ENCODE results near the gene CCDC82. TPM values are rescaled to one million over a fixed set of nuclear protein-coding genes. Genes with fewer than 3 reads are reported as not detected.

Gene CCDC82
- total RNA-seq, 2 donors from 2014 or later = 28.5 to 41.1 TPM

DNA sequence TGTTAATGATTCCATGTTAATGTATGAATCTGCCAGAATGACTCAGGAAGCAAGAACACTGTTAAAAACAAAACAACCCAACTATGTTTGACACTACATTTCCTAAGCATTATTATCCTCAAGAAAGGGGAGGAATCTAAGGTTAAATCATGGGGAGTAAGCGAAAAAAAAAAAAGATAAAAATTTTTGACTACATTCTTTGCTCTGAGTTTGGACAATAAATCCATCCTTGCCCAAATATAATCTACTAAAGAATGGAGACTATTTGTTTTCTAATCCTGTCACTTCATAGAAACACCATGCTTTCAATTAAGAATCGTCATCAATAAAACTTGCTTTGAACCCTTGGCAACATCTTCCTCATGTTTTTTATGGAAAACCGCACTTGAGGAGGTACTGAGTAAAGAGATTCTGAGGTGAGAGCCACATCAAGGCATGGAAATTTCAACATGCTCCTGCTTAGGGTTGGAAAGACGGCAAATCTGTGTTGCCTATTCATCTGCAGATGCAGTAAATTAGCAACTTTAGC is 56.5 kb downstream of the CCDC82 start:
- intact Hi-C loops (cut with DNase I) = no loop called here
- no peak for DNase-seq (ENCODE audit: low spot score)

DNA sequence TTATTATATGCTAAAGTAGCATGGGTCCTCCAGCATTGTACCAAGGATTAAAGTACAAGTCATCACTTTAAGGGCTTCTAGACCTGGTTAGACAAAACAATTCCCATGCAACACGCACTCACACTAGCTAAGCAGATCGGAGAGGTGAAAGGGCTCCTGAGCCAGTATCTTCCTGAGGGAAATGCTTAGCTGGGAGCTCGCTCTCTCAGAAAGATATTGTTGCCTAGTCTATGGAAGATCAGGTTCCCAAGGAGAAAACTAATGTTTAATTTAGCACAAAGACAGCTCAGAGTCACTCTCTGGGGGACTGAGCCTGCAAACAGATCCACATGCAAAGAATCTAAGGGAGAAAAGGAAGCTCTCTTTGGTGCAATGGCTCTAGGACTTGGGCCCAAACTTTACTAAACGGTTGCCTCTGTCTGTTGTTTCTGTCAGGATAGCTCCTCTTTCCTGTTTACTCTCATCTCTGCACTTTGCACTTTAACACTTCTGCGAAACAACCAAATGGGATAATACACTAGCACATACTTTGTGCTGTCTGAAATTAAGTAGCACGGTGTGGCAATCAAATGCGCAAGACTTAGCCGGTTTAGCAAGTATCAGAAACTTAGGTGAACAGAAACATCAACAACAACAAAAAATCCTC is 57.5 kb downstream of the CCDC82 start:
- DNase-seq (ENCODE audit: low spot score) = no peak
- intact Hi-C loops (cut with DNase I) = no loop called here

DNA sequence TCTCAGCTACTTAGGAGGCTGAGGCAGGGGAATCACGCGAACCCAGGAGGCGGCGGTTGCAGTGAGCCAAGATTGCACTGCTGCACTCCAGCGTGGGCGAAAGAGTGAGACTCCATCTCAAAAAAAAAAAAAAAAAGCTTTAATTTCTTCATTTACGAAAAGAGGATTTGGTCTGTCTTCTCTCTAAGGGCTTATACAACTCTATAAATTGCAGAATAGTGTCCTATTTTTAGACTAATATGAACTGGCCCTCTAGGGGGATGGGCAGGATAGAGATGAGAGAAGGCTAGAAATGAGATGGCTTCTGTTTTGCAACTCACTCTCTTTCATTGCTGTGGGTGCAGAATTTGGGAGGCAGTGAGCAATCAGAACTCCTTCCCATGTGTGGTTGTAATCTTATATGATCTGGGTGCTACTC is 58.0 kb downstream of the CCDC82 start:
- intact Hi-C loops (cut with DNase I) = no loop called here
- DNase-seq (ENCODE audit: low spot score) = no peak

DNA sequence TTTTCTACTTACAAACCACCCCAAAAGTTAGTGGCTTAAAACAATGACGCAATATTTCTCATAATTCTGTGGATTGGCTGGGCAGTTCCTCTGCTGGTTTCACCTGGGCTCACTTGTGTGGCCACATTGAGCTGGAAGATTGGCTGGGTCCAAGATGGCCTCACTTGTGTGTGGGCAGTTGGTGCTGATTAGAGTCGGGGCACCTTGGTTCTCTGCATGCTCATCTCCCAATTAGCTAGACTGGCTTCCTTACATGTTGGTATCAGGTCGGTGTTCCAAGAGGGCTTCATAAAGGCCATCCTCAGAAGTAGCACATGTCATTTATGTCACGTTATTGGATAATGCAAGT is 59.2 kb downstream of the CCDC82 start:
- intact Hi-C loops (cut with DNase I) = no loop called here
- DNase-seq (ENCODE audit: low spot score) = no peak

DNA sequence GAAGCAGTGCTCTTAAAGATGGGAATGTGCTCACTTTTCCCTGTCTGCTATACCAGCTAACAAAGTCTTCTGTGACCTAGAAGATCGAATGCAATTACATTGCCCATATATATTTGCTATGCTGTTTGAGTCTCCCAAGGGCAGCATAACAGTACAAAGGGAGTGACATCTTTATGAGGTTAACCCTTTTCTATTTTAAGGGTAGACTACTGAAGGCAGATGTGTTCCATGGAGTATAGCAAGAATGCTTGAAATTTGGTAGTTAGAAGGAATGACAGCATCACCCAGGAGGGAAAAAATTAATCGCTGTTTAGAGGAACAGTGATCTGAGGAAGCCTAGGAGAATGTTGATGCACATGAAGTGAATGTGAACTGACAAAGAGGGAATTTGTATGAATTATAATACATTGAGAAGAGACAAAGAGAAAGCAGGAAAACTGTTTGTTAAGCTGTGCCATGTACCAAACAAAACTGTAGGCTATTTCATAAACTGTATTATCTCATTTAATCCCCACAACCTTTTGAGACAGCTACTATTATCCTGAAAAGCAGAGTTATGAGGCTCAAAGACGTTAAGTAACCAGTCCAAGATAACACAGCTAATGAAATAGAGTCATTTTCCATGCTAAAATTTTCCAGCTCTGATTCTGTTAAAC is 59.7 kb downstream of the CCDC82 start:
- DNase-seq (ENCODE audit: low spot score) = no peak
- intact Hi-C loops (cut with DNase I) = no loop called here

DNA sequence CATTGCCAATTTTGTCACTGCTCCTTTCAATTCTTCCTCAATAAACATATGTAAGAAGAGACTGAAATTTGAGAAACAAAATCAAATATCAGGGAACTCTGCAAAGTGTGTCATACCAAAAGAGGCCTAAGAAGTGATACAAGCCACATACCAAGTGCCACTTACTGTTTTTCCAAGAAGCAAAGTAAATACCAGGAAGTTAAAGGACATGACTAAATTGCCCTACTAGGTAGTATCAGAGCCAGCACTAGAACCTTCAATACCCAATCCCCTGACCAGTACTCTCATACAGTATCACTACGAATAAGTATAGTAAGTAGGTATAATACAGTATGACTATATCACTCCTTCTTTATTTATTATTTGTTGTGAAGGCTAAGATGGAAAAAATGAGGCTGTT is 60.3 kb downstream of the CCDC82 start:
- DNase-seq (ENCODE audit: low spot score) = no peak
- intact Hi-C loops (cut with DNase I) = no loop called here

DNA sequence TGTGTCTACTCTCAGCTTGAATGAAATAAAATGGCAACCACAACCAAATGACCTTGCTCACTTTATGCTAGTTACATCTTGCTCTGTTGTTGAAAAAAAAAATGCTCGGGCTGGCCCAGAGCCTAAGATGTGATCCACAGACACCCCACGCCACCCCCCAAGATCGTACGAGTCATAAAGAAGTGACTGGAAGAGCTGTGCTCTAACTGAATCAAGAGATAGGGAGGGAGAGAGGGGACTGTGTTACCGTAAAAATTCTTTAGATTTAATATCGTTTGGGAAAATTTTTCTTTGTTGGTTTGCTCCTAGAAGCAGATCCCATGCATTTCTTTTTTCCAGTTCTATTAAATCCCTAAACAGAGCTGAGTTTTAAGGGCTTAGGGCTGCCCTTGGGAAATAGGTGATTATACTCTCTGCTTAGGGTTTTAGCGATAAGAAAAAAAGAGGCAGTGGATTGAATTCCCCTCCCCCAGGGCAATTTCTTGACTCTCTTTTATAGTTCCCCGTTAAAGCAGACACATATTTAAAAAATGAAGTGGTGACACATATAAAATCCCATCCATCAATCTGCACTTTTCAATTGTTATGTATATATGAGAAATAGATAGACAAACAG is 61.2 kb downstream of the CCDC82 start:
- DNase-seq (ENCODE audit: low spot score) = no peak
- intact Hi-C loops (cut with DNase I) = no loop called here

DNA sequence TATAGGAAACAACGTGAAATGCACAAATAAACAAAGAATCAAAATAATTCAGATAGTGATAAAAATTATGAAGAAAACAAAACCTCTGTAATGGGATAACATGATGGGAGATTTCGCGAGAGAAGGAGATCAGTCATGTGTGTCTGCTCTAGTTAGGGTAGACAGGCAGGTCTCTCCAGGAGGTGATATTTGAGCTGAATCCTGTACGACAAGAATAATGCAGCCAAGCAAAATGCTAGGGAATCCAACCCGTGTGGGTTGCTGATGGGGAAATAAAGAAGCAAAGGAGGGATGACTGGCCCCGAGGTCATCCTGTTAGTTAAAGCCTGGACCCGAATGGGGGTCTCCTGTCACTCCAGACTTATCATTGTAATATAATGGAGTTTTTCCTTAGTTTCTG is 62.8 kb downstream of the CCDC82 start:
- DNase-seq (ENCODE audit: low spot score) = no peak
- intact Hi-C loops (cut with DNase I) = no loop called here

DNA sequence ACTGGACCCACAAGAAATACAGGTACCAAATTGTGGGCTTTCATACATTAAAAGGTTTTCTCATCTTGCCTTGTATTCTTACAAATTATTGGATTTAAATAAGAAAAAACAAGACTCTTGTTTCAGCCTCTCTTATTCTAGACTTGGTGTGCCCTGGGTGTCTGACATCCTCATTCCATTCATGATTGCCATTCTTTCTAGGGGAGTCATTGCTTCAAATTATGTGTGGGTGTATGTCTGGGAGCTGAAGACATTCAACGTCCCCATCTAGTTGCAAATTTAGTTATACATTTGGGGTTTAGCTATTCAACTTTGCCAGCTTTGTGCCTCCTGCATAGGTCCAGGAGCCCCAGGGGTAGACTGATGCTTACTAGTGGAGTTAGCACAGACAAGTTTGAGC is 64.8 kb downstream of the CCDC82 start:
- DNase-seq (ENCODE audit: low spot score) = no peak
- intact Hi-C loops (cut with DNase I) = no loop called here

DNA sequence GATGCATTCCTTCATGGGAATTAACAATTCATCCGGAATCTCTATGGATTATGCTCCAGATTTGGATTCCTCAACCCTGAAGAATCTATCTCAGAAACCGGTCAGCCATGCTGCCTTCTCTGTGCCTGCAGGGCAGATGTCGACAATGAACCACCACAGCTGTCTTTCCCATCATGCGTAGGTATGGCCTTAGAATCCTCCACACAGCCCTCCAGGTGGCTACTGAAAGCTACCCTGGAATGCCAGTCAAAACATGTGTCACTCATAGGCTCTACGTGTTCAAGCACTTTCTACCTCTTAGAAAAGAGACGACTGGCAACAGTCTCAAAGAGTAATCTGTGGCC is 66.1 kb downstream of the CCDC82 start:
- intact Hi-C loops (cut with DNase I) = no loop called here

DNA sequence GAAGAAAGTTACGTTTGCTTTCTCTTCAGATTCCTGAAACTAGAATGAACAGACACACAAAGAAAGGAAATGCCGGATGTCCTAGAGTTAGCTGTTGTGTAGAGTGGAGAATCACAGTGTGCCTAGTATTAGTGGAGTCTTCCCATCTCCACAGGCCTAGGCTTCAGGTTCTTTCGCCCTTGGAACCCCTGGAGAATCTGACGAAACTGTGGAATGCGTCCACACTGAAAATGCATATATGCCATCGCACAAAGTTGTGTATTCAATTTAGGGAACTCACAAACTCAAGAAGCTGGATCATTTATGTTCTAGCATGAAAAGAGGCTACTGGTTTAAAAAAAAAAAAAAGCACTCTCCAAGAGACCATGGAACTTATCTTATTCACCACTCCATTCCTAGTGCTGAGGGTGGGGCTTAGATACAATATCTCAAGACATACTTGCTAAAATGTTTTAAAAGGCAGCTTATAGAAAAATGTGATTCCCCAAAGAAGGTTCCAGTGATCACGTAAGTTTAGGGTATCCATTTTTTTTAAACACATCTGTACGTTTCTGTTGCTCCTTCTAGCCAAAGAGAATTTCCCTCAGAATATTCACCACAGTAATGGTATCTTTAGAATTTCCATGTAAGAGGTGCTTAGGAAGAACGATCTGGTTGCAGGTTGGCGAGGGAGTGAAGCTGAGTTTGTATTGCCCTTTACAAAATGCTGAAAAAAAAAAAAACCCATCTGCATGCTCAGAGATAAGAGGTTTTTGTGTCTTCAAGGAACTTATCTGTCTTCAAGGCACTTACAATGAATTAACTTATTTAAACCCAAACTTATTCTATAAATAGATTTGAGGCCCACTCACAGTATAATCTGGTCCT is 66.7 kb downstream of the CCDC82 start:
- no peak for DNase-seq (ENCODE audit: low spot score)
- intact Hi-C loops (cut with DNase I) = no loop called here

More for the DNA sequence above, 66.1 kb downstream of the CCDC82 start:
- DNase-seq (ENCODE audit: low spot score) = no peak

DNA sequence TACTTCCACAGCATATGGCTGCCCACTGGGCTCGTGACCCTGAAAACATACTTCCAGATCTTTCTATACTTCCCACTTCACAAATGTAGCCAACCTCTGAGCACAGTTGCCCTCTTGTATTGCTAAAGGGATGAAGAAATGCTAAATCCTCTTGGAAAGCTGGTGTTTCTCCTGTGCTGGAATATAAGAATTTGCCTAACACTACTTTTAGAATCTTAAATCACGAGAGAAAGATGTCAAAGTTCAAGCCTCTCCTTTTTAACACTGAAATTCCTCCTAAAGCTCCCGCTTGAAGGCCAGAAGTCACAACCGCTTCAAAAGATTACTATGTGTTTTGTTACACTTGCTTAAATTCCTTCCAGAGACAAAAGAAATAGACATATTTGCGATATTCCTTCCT is 68.6 kb downstream of the CCDC82 start:
- no peak for DNase-seq (ENCODE audit: low spot score)
- intact Hi-C loops (cut with DNase I) = no loop called here

DNA sequence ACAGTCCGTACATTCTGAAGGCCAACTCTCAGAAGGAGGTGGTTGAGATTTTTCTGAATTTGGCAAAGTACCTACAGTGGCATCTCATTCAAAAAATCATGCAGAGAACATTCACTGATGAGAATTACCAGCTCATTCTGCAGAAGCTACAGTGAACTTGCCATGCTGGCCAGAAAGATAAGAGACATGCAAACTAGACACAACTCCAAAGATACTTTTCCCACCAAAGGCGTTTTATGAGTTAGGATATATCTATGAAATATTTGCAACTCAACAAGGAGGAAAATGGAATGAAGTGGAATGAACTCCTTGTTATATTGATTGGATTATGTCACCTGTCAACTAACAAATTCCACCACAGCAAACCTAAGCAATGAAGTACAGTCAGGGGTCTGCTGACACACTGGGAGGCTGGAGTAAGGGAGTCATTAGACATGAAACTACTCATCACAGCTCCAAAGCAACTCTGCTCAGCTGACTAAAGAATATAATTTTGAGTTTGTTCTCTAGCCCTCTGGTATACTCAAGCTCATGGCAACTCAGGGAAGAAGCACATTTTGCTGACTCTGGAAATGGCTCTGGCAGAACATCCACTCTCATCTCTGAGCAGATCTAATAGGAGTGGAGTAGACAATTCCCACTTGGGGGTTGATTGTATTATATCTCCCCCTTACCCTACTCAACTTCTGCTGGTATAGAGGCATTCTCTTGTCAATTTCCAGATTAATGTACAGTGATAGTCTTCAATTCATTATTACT is 69.6 kb downstream of the CCDC82 start:
- no peak for DNase-seq (ENCODE audit: low spot score)
- intact Hi-C loops (cut with DNase I) = no loop called here

DNA sequence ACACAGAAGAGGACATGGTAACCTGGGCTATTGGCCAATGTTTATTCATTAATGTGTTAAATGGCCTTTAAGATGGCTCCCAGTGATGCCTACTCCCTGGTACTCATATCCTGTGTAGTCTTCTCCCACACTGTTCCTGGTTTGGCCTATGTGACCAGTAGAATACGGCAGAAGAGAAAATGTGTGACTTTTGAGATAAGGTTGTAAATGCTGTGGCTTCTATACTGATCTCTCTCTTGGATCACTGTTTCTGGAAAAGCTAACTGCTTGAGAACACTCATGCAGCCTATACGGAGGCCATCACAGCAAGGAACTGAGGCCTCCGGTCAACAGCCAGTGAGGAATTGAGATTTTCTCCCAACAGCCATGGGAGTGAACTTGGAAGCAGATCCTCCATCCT is 70.9 kb downstream of the CCDC82 start:
- intact Hi-C loops (cut with DNase I) = no loop called here

DNA sequence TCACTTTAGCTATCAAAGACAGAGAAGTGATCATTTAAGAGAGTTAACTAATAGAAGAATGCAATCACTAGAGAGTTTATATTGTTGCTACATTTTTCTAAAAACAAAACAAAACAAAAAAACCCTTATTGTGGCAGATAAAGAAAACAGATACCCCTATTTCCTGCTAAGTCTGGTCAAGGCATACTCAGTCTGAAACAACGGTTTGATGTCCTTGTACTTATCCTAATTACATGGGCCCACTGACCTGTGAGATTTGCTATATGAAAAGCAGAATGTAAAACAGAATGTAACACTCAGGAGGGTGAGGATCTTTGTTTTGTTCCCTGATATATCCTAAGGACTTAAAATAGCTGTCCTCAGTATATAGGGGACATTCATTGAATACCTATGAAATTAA is 71.3 kb downstream of the CCDC82 start:
- no peak for DNase-seq (ENCODE audit: low spot score)
- intact Hi-C loops (cut with DNase I) = no loop called here

More for the DNA sequence above, 70.9 kb downstream of the CCDC82 start:
- DNase-seq (ENCODE audit: low spot score) = no peak

DNA sequence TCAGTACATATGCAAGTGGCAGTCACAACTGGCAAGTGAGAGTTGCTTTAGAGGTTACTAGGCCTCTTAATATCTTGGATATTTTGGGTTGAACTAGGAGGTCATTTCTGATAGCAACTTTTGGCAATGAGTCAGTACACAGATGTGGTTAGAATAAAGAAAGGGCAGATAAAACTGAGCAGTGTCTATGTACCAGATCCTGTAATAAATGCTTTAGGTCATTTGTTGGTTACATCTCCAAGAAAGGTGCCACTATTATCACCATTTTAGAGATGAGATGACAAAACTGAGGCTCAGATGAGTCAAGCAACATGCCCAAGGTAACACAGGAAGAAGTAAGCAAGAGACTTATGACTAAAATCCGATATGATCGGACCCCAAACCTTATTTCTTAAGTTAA is 71.7 kb downstream of the CCDC82 start:
- intact Hi-C loops (cut with DNase I) = no loop called here
- DNase-seq (ENCODE audit: low spot score) = no peak

DNA sequence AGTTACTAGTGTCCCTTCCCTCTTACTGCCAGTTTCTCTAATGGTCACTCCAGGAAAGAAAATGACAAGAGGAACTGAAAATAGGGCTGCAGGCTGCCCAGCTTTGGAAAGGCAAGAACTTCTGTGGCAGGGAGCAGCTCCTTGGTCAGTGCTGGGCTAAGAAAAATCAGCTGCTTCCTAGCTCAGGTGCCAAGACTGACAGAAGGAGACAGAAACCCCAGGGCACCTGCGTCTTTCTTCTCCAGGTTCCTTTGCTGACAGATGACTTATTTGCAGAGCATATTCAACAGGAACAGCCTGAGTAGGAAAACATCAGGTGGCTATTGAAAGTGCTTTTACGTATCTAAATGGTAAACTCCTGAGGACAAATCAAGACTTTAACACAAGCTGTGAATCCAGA is 72.1 kb downstream of the CCDC82 start:
- intact Hi-C loops (cut with DNase I) = no loop called here

DNA sequence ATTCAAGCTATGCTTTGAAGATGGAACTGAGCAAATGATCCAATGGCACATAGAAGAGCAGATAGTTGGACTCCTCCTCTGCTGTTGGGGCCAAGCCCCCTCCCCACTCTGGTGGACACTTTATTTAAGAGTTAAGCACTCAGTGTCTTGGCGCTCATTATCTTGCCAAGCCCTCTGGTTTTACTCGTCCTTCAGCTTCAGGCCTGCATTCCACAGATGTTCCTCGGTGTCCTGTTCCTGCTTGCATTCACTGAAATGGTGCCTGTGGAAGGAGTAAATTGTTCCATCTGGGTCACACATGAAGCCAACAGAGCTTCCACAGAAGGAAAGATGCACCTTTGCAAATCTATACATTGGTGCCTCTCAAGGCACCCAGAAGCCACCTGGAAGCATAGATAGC is 72.8 kb downstream of the CCDC82 start:
- intact Hi-C loops (cut with DNase I) = no loop called here
- no peak for DNase-seq (ENCODE audit: low spot score)

More for the DNA sequence above, 72.1 kb downstream of the CCDC82 start:
- no peak for DNase-seq (ENCODE audit: low spot score)

DNA sequence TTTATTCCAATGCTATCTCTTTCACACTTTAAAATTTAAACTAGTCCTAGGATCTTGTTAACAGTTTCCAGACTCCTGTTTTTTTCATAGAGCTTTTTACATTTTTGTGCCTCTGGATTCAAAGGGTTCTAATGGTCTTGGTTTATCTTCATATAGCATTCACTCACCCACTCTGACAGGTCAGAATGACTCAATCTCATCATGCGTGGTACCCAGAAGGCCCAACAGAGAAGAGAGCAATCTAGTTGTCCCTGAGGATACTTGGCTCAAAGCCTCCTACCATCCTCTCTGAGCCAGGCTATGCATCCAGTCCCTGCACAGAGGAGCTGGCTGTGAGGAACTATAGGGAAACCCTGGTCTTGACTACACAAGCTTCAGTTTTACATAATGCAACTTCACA is 74.2 kb downstream of the CCDC82 start:
- DNase-seq (ENCODE audit: low spot score) = no peak
- intact Hi-C loops (cut with DNase I) = no loop called here

Data from posterior vena cava (tissue), 2 donors.